Measurements from ENCODE around the gene ANTXR2.

The ANTXR2 gene

GRCh38 chr4:80092847-80093246 is 19.8 kb upstream of the ANTXR2 start:
- DNase-seq (ENCODE audit: low read depth in 1 of 2, low spot score in 1 of 2): no peak

GRCh38 chr4:80092088-80092487 is 19.1 kb upstream of the ANTXR2 start:
- no peak for DNase-seq (ENCODE audit: low read depth in 1 of 2, low spot score in 1 of 2)

- DNase-seq (ENCODE audit: low read depth in 1 of 2, low spot score in 1 of 2): no peak
Measured at GRCh38 chr4:80091688-80092087, 18.7 kb upstream of the ANTXR2 start.

DNA sequence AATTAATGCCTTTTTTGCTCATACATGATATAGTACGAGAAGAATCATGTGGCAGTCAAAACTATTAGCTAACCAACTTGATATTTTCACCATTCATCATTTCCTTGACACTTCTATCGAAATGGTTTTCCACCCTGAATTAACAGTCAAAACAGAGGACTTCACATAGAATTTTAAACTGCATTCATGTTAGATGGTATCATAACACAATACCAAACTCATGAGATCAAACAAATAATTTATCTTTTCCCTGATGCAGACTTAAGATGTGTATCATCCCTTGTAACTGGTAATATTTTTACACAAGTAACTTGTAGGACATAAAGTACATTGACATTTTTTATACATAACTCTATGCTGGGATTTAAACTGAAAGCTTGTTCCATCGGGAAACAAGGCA is 18.2 kb upstream of the ANTXR2 start:
- DNase-seq (ENCODE audit: low read depth in 1 of 2, low spot score in 1 of 2): no peak

DNA sequence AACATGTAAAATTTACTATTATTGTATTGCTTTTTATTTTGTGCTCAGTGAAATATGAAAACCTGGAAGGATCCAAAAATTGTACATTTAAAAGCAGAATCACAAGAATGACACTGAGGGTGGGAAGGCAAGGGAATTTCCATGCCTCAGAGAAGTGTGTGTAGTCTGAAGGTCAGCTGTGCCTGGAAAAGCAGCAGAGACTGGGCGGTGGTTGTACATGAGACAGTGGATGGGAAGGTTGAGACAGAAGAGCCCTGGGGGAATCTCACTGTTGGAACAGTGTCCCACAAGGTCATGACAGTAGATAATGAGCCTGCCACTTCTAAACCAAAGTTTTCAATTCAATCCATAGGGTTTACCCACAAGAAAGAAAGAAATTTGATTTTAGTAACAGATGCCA is 17.1 kb upstream of the ANTXR2 start:
- no peak for DNase-seq (ENCODE audit: low read depth in 1 of 2, low spot score in 1 of 2)

DNA sequence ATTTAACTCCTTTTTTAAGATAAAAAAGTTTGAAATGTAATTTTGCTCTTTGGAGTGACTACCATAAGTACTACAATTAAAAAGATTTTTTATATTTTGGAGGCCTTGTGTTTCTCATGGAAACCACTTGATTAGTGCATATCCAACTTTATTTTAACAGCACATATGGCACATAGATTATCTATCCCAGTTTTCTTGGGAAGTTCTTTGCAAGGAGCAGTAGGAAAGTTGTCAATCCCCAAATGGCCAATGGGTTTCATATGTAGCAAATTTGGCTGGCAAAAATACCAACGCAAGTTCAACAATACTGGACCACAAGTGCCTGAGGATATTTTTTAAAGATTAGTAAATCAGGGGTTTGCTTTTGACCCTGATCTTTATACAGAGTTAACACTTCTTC is 15.4 kb upstream of the ANTXR2 start:
- no peak for DNase-seq (ENCODE audit: low read depth in 1 of 2, low spot score in 1 of 2)

DNA sequence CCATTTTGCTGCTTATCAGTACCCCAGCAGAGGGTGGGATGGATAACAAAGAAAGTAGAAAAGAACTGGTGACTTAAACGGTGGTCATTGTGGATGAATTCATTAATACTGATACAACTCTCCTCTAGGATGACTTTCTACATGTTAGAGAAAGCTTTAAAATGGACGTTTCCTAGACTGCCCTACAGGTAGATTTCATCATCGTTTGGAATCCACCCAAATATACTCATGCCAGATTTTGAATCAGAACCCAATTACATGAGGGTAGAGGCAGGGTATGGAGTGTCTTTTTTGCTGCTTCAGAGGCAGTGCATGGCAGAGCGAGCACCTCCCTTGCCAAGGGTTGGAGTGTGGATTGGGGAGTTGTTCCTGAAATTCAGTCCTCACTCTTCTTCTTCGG is 13.3 kb upstream of the ANTXR2 start:
- no peak for DNase-seq (ENCODE audit: low read depth in 1 of 2, low spot score in 1 of 2)

DNA sequence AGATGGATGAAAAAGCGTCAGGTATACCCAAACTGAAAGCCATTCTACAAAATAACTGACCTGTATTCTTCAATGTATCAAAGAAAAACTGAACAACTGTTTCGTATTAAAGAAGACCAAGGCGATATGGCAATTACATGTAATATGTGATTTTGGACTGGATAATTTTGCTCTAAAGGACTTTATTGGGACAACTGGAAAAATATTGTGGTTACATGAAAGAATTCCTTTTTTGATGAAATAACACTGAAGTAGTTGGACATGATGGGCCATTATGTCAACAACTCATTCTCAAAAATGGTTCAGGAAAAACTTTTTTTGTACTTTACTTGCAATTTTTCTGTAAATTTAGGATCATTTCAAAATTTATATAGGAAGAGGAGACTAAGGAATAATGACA is 12.1 kb upstream of the ANTXR2 start:
- no peak for DNase-seq (ENCODE audit: low read depth in 1 of 2, low spot score in 1 of 2)

DNA sequence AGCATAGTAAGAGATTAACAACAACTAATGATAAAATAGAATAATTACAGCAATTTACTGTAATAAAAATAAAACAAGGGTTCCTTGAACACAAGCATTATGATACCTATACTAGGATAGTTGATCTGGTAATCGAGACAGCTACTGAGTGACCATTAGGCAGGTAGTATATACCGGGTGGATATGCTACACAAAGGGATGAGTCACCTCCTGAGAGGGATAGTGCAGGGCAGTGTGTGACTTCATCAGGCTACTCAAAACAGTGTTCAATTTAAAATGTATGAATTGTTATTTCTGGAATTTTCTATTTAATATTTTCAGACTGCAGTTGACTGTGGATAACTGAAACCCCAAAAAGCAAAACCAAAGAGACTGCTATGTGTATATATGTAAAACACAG is 9.7 kb upstream of the ANTXR2 start:
- DNase-seq (ENCODE audit: low read depth in 1 of 2, low spot score in 1 of 2): no peak

DNA sequence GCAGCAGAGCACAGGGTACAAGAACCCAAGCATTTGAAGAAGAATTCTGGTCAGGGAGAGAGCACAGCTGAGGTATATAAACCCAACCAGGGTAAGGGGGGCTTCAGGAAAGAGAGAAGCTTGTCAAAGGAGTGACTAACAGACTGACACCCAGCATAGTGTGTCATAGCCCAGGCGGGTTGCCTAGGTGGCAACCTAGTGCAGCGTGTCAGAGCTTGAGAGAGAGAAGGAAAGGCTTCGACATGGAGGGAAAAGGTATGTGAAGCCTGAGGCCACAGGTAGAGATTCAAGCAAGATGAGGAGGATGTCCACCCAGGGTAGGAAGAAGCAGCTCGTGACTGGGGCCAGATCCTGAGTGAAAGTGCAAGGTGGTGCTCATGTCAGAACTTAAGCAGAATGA is 8.5 kb upstream of the ANTXR2 start:
- no peak for DNase-seq (ENCODE audit: low read depth in 1 of 2, low spot score in 1 of 2)

DNA sequence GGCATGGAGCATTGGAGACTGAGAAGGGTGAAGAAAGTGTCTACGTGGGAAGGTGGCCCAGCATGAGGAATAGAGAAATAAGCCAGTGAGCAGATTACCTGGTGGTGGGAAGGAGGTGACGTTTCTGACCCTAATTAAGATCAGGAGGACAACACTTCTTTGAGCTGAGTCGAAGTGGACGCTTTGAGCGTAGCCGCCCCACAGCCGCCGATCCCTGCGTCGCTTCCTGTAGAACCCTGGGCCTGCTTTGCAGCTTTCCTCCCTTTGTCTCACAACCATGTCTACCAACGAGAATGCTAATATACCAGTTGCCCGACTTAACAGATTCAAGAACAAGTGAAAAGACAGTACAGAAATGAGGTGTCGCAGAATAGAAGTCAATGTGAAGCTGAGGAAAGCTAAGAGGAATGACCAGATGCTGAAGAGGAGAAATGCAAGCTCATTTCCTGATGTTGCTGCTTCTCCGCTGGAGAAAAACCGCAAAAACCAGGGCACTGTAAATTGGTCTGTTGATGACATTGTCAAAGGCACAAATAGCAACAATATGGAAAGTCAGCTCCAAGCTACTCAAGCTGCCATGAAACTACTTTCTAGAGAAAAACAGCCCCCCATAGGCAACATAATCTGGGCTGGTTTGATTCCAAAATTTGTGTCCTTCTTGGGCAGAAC is 6.4 kb upstream of the ANTXR2 start:
- DNase-seq (ENCODE audit: low read depth in 1 of 2, low spot score in 1 of 2): no peak

- no peak for DNase-seq (ENCODE audit: low read depth in 1 of 2, low spot score in 1 of 2)
Measured at GRCh38 chr4:80078346-80079092, 5.5 kb upstream of the ANTXR2 start.

DNA sequence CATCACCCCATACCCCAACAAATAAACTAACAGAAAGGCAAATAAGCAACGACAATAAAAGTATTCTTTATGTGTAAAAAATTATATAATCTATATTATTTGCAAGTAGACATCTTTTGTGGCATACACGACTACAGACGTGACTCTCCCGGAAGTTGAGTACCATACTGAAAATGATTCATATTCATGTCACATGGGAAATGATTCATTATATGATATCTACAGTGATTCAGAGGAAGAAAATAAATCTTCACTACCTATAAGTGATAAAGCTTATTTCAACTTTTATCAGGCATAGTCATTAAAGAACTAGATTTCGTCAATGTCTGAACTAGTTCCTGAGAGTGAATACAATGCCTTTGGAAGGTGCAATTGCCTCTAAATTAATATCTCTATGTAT is 4.6 kb upstream of the ANTXR2 start:
- DNase-seq (ENCODE audit: low read depth in 1 of 2, low spot score in 1 of 2): no peak

DNA sequence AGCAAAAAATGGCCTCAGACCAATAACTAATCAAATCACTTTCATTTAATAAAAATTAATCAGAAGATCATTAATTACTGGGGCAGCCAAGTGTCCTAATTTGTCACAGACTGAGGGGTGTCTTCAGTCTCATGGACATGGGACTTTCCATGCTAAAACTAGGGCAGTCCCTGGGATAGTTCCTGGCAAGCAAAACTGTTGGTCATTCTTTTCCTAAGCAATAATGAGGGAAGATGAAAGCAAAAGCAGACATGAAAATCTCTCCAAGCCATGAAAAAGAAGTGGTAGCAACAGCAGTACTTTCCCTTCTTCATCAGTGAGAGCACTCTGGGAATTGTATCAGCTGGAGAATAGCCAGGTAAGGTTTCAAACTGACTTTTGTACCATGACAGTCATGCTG is 3.7 kb upstream of the ANTXR2 start:
- no peak for DNase-seq (ENCODE audit: low read depth in 1 of 2, low spot score in 1 of 2)

GRCh38 chr4:80075995-80076675 is 3.1 kb upstream of the ANTXR2 start:
- DNase-seq (ENCODE audit: low read depth in 1 of 2, low spot score in 1 of 2): no peak

DNA sequence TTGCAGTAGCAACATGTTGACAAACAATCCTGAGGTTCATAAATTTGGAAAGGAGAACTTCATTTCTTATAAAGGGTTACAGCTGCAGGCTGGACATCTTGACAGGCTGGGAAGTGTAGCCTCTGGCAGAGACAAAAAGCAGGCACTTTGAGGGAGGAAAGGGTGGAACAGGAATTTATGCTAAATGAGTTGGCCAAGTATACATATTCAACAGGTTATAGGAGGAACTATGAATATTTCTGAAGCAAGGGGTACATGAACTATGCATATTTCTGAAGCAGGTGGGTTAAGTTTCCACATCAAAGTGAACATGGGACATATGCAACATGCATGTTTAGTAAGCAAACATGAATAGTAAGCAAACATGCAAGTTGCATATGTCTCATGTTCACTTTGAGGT is 1.6 kb upstream of the ANTXR2 start:
- DNase-seq (ENCODE audit: low read depth in 1 of 2, low spot score in 1 of 2): no peak

- DNase-seq (ENCODE audit: low read depth in 1 of 2, low spot score in 1 of 2): no peak
Measured at GRCh38 chr4:80074069-80074468, 1.0 kb upstream of the ANTXR2 start.

GRCh38 chr4:80073473-80074008 is 512 bp upstream of the ANTXR2 start:
- no peak for DNase-seq (ENCODE audit: low read depth in 1 of 2, low spot score in 1 of 2)

- peak; percentile 15 to 46 for DNase-seq (ENCODE audit: low read depth in 1 of 2, low spot score in 1 of 2)
Measured at GRCh38 chr4:80072228-80072743, 743 bp downstream of the ANTXR2 start.

- no peak for DNase-seq (ENCODE audit: low read depth in 1 of 2, low spot score in 1 of 2)
Measured at GRCh38 chr4:80071604-80072227, 1.3 kb downstream of the ANTXR2 start.

- no peak for DNase-seq (ENCODE audit: low read depth in 1 of 2, low spot score in 1 of 2)
Measured at GRCh38 chr4:80070880-80071603, 2.0 kb downstream of the ANTXR2 start.
